GM20431 (cell line): Measurements from ENCODE around the gene TAF3.

Experiments
- in situ Hi-C: fragments of 300-500 bp; cut with MseI, MboI; formaldehyde crosslinking; loops from one replicate; pipeline ENCODE4 v1.15.0; 2020; ENCODE audit warnings: low sequenced_read_pairs; ENCODE audit not compliant: unreplicated experiment

The TAF3 gene

DNA sequence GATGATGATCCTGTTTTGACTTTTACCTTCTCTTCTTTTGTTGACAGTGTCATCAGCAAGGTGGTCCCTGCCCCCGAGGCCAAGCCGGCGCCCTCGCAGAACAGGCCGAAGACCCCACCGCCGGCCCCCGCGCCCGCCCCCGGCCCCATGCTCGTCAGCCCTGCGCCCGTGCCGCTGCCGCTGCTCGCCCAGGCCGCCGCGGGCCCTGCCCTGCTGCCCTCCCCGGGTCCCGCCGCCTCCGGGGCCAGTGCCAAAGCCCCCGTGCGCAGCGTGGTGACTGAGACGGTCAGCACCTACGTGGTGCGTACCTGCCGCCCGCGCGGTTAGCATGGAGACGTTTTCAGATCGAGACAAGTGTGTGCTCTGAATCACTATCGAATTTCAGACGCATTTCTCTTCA, 190.7 kb downstream of the TAF3 start:
- in situ Hi-C loops = no loop called here

DNA sequence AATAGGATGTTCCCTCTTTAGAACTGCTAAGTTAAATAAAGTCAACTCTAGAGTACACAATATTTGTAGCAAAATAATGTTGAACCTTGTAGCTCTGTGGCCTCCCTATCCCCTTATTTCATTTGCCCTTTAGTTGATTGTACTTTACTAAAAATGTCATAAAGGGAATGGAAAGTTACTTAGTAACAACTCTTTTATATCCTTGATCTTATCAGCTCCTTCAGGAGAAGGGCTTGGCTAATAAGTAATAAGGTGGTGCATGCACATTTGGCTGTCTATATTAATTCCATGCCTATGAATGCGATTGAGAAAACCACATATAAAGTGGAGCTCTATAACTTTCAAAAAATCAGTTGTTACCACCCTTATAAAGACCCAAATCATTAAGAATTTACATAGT, 194.7 kb downstream of the TAF3 start:
- in situ Hi-C loops = no loop called here

DNA sequence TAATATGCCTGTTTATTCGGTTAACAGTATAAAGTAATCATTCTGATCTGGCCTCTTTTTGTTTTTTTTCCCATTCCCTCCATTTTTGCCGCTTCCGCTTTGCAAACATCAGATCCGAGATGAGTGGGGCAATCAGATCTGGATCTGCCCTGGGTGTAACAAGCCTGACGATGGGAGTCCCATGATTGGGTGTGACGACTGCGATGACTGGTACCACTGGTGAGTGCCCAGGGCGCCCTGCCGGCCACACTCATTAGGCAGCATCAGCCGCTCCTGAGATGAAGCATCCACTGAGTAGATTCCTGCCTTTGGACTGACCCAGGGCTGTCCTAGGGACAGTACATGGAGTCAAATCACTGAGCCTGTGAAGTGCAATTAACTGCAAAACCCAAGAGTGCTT, 195.3 kb downstream of the TAF3 start:
- in situ Hi-C loops = no loop called here

DNA sequence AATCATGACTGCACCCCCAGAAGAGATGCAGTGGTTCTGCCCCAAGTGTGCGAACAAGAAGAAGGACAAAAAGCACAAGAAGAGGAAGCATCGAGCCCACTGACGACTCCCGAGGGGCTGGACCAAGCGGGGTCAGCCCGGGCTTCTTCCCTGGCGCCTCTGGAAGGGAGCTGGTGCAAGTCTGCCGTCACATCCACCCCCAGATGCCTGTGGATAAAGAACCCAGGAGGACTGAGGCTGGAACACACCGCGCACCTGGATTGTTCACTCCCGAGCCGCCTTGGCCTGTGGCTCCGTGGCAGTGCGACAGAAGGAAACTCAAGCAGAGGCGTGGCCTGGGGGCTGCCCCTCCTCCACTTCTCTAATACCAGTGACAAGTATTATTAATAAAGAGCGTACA, 196.3 kb downstream of the TAF3 start:
- in situ Hi-C loops = no loop called here

DNA sequence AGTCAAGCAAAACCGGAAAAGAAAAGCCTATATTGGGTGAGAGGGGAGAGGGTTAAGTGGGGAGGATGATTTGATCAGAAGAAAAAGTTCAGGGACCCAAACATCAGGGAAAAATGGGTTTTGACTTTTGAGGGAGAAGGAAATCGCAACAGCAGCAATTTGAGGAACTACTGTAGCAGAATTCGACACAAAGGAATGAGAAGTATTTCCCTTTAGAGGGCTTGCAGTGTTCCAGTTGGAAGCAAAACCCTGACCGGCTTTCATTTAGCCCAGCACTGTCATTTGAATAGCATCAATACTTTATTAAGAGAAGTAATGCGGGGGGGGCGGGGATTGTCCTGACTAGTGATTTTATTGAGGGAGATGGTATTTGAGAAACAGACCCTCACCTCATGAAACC, 199.0 kb downstream of the TAF3 start:
- in situ Hi-C loops = no loop called here

DNA sequence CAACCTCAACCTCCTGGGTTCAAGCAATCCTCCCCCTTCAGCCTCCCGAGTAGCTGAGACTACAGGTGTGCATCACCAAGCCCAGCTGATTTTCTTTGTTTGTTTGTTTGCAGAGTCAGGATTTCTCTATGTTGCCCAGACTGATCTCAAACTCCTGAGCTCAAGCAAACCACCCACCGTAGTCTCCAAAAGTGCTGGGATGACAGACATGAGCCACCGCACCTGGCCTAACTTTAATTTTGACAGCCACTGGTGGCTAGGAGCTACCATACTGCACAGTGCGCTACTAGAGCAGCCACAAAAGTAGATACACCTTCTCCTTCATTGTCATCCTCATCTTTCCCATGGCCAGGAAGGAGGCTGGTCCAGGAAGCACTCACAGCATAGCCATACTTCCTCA, 205.0 kb downstream of the TAF3 start:
- in situ Hi-C loops = no loop called here

DNA sequence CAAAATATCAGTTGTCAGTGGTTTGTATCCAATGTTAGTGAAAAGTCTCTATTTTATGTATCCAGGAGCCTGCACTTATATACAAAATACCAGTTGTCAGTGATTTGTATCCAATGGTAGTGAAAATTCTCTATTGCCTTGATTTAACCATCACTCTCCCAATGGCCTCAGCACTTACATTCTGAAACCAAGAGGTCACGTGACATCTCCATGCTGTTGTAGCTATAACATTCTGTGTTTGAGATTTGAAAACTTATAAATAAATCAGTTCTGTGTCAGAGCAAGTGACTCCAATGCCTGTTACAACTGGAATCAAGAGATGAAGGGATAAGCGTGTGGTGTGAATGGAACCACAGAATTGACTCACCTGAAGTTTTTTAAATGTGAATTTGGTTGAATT, 205.5 kb downstream of the TAF3 start:
- in situ Hi-C loops = no loop called here

DNA sequence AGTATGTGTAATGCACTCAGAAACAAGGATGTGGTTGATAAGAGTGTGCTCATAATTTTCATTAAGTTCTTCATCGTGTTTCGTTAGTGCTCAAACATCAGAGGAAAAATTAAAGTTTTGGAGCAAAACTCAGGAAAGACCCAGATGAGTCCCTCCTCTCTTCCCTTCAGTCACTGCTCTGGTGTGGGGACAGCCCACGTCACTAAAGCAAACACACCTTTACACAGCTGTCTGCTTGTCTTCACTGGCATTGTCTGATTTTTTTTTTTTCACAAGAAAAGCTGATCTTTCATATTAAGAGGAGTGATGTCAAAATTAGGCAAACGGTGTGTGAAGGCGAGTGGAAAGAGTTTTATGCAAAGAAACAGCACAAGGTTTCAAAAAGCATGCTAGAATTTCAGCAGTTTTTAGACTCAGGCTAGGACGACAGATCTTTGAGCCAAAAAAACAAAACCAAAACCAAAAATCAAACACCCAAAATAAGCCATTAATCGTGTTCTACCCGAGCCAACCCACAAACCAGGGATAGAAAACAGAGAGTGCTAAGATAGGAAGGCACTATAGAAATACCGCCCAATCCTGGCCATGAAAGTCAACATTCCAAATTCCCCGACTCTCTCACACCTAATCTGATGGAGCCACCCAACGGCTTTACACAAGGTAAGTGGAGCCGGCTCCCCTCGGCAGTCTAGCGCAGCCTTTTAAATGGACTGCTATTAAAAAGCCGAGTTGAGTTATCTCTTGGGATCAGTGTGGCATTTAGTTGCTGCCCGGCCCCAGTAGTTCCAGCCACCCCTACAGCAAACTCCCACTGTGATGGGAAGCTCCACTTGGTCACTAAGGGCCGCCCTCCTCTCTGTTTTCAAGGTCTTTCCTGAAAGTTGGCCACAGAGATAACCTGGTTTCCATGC, 208.3 kb downstream of the TAF3 start:
- in situ Hi-C loops = loop anchor here (25.0 kb wide), 1 partner anchor 139 kb away; no protein-coding TSS in a partner anchor

DNA sequence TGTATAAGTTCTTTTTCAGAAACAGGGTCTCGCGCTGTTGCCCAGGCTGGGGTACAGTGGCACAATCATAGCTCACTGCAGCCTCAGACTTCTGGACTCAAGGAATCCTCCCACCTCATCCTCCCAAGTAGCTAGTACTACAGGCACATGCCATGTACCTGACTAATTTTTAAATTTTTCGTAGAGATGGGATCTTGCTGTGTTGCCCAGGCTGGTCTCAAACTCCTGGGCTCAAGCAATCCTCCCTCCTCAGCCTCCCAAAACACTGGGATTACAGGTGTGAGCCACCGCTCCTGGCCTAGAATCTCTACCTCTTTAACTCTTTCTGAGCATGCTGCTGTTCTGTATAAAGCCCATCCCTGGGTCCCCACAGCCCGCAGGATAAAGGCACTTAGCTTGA, 212.9 kb downstream of the TAF3 start:
- in situ Hi-C loops = loop anchor here (25.0 kb wide), 1 partner anchor 144 kb away; no protein-coding TSS in a partner anchor

DNA sequence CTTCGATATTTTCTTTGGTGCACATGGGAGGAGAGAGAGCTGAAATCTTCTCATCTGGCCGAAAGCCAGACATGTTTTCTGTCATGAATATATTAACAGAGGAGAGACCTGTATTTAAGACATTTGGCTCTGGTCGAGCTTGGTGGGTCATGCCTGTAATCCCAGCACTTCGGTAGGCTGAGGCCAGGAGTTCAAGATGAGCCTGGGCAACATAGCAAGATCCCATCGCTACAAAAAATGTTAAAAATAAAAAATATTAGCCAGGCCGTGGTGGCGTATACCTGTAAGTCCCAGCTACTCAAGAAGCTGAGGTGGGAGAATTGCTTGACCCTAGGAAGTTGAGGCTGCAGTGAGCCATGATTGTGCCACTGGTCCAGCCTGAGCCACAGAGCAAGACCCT, 214.3 kb downstream of the TAF3 start:
- in situ Hi-C loops = loop anchor here (25.0 kb wide), 1 partner anchor 145 kb away; no protein-coding TSS in a partner anchor

DNA sequence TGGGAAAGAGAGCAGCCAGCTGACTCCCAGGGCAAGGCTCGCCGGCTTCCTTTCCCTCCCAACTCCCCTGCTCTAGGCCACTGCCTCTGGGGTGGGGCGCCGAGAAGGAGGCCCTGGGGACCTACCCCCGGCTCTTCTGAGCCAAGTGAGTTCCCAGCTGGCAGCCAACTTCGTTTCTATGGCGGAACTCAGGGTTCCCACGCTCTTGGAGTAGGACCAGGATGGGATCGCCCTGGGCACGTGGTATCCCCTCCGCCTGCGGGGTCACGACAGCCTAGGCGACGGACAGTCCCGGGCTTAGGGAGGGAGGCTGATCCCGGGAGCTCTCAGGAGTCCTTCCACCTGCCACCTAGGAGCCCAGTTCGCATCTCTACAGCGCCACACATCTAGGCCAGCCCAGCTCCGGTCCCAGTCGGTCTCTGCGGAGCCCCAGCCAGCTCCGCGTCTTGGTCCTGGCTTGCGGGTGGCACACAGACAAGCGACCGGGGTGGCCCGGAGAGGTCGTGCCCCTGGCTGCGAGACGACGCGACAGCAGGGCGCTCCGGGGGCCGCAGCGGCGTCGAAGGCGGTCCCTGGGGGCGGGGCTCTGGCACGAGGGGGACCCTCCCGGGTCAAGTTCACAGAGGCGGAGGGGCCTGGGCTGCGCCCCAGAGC, 215.6 kb downstream of the TAF3 start:
- in situ Hi-C loops = loop anchor here (25.0 kb wide), 1 partner anchor 147 kb away; no protein-coding TSS in a partner anchor

DNA sequence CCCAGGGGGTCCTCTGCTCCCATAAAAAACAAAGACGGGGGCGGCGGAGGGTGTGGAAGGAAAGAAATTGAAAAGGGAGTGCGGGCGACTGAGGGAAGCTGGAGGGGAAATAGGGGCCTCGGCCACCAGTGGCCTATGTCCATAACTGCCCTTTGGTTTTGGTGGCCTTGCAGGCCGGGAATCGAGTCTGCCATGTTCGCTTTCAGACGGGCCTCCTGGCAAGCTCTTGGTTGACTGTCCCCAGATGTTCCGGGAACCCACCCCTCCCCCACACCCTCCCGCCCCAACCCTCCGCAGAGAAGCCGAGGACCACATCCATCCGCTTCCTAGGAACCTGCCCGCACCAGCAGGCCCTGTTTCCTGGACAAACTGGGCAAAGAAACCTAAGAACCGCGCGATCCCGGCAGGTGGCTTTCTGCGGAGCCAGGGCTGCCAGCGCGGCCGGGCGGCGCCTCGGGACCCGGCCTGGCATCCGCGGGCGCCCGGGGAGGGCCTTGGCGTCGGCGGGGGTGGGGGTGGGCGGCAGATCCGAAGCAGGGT, 216.2 kb downstream of the TAF3 start:
- in situ Hi-C loops = loop anchor here (25.0 kb wide), 1 partner anchor 147 kb away; no protein-coding TSS in a partner anchor

DNA sequence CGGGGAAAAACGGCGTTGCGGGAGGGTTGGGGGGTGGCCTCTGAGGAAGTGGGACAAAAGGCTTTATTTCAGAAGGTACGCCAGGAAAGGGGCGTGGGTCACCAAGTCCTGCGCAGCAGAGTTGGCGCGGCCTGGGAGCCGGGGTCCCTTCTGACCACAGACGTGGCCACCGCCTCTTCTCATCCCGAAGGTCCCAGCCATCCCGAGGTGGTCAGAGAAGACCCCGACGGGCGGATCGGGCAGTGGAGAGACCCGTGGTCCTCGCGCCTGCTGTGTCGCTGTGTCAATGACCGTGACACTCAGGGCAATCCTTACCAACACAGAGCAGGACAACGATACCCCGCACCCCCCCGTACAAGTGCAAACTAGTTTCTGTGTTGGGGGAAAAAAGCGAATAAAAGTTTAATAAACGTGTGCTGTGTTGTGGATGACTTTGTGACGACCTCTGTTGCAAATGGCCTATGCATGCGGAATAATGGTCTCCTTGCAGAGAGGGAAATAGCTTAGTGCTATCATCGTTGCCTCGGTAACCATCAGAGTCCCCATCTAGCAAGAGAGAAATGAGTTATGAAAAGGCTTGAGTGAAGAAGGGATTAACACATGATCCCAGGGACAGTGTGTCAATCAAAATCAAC, 216.8 kb downstream of the TAF3 start:
- in situ Hi-C loops = loop anchor here (25.0 kb wide), 1 partner anchor 148 kb away; no protein-coding TSS in a partner anchor

DNA sequence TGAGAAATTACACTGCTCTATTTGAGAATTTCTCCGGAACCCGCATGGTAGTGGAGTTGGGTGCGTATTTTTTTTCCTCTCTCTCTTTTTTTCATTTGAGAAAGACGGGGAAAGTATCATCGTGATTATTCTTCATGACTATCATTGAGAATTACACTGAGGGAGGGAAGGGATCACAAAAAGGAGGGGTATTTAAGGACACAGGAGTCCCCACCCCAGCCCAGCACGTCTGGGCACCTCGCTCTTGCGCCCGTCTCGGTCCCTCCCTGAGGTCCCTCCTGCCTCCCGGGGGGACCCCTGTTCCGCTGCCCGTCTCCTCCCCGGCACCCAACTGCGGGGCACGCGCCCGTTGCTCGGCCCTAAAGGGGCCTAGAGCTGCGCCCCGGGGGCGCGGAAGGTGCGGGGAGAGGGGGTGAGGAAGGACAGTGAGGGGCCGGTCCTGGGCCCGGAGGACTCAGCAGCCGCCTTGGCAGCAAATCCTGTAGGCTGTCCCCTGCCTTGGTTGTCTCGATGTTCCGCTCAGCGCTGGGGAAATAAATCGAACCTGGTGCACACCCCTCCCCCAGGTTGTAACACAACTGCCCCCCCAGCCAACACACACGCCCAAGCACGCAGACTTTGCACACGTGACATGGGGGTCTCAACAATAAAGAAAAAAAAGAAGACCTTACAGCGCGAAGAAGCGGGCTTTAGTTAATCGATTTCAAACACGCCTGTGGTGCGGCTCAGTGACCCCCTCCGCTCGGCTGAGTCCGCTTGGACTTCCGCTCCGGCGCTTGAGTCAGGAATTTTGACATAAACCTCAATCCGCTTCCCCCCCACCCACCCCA, 217.6 kb downstream of the TAF3 start:
- in situ Hi-C loops = loop anchor here (25.0 kb wide), 1 partner anchor 149 kb away; no protein-coding TSS in a partner anchor

DNA sequence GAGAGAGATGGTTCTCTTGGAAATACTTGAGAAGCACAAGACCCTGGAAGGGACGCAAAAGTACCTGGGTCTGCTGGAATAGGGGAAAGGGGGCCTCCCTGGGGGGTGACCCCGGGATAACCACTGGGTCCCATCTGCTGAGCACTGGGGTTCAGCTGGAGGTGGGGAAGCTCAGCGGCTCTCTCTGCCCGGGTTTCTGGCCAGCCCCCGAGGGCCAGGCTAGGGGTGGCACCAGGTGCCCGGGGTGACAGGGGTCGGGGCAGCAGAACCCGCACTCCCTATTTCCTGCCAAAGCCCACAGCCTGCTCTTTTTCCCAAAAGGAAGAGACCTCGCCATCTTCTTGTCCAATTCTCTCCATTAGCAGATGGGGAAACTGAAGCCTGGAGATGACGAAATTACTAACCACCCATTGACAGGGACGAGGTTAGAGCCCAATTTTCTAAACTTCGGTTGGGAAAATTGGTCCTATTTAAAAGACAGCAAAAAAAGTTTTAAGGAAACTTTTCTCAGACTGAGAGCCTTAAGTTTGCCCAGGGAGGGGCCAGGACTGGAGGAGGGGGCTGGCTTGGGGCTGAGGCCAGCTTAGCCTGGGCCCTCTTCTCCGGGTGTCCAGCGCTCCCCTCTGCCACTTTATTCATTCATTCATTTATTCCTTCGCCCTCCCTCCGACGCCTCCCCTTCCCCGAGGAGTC, 218.3 kb downstream of the TAF3 start:
- in situ Hi-C loops = loop anchor here (25.0 kb wide), 1 partner anchor 149 kb away; no protein-coding TSS in a partner anchor

DNA sequence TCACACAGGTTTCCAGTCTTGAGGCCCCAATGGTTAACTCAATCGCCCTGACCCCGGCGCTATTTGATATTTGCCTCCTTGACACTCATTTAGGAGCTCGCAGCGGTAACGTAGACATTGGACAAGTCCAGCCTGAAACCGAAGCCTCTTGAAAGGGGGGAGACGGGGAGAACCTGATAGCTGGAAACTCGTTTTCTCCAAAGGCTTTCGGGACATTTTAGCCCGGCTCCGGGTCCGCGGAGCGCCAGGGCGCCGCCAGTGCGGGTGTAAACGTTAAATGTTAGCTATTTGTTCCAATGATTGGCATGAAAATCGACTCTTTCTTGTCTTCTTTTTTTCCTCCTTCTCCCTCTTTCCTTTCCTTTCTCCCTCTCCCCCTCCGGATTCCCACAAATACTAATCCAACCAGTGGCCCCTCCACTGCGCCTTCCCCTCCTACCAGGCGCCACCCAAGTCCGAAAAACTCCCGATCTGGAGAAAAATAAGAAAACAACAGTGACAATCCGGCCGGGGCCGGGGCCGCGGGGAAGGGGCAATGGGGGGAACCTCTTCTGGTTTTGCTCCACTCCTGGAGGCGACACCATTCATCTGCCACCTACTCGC, 219.0 kb downstream of the TAF3 start:
- in situ Hi-C loops = loop anchor here (25.0 kb wide), 1 partner anchor 150 kb away; no protein-coding TSS in a partner anchor

DNA sequence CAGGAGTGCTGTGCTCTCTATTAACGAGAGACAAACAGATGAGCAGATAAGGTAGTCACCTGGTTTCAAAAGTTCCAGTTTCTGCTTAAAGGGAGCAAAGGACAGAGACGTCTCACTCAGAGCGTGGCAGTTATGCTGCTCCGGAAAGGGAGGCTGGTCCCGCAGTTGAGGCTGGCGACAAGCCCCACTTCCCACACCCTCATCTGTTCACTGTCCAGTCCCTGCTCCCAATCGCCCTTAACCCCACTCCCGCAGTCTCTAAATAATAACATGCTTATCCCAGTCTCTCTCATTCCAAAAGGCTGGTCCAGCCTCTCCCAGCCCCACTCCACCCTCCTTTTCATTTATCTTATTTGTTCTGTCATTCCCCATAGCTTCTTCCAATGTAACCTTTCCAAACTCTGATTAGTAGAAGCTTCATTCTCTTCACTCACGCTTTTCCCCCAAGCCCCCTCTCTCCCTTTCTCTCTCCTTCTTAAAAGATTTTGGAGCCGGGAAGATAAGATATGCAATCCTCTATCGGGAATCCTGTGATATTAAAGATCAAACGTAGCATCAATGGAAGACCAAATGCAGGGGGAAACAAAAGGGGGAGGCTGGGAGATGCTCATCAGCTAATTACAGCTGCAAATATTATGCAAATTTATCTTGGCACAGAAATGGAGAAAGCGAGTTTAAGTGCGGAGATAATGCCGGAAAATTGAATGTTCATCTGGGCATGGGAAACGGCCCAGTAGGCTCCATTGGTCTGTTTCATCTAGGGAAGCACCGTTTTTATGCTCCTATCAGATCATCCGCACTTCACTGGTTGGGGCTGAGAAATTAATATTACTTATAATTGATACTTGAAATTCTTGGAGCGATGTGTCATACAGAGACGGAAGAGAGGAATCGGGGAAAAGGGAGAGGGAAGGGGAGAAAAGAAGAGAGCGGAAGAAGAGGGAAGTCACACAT, 219.9 kb downstream of the TAF3 start:
- in situ Hi-C loops = loop anchor here (25.0 kb wide), 1 partner anchor 151 kb away; no protein-coding TSS in a partner anchor
